HFFc6 (cell line): ENCODE measurements around the gene WRAP73. TPM values are rescaled to one million over a fixed set of nuclear protein-coding genes. Genes with fewer than 3 reads are reported as not detected.

ENCODE experiments used
- DNase-seq: peaks from one replicate; pipeline ENCODE4 v3.0.0-alpha.2; 2018
- H3K27ac Mint-ChIP-seq: 2 replicates; pipeline ENCODE4 v1.8.0; 2020; ENCODE audit warnings: mild to moderate bottlenecking, mixed read lengths
- H3K27me3 Mint-ChIP-seq: 2 replicates; pipeline ENCODE4 v1.8.0; 2021; ENCODE audit warnings: mild to moderate bottlenecking, moderate library complexity, mixed read lengths; ENCODE audit not compliant: insufficient read depth
- H3K36me3 Mint-ChIP-seq: 2 replicates; pipeline ENCODE4 v1.8.0; 2021; ENCODE audit warnings: low read depth, mixed read lengths
- H3K4me1 Mint-ChIP-seq: 2 replicates; pipeline ENCODE4 v1.8.0; 2020; ENCODE audit warnings: low read depth, mixed read lengths
- H3K4me3 Mint-ChIP-seq: 2 replicates; pipeline ENCODE4 v1.8.0; 2020; ENCODE audit warnings: mild to moderate bottlenecking, moderate library complexity, mixed read lengths
- H3K9me3 Mint-ChIP-seq: 2 replicates; pipeline ENCODE4 v1.8.0; 2020; ENCODE audit warnings: mild to moderate bottlenecking, mixed read lengths
- total RNA-seq, 6 experiments: library from RNA; stranded (reverse); fragmentation: NEBNext Ultra II Directional; extraction: Animal tissue kit (Norgen Biotek cat#: 25700); gene quantifications; 2 replicates in 1 of 6; 3 replicates in 5 of 6; pipeline ENCODE4 v1.2.3, GENCODE V29; 2021
- TF ChIP-seq, protein P1 (sequence below): fragments of 200-600 bp; sonication (generic); IDR thresholded peaks from 2 replicates; pipeline ENCODE4 v1.5.0; 2021; ENCODE audit warnings: antibody characterized with exemption, mild to moderate bottlenecking

The WRAP73 gene
- total RNA-seq, 6 experiments from 2014 or later = 11.8 to 14.8 (median 14.3) TPM

DNA sequence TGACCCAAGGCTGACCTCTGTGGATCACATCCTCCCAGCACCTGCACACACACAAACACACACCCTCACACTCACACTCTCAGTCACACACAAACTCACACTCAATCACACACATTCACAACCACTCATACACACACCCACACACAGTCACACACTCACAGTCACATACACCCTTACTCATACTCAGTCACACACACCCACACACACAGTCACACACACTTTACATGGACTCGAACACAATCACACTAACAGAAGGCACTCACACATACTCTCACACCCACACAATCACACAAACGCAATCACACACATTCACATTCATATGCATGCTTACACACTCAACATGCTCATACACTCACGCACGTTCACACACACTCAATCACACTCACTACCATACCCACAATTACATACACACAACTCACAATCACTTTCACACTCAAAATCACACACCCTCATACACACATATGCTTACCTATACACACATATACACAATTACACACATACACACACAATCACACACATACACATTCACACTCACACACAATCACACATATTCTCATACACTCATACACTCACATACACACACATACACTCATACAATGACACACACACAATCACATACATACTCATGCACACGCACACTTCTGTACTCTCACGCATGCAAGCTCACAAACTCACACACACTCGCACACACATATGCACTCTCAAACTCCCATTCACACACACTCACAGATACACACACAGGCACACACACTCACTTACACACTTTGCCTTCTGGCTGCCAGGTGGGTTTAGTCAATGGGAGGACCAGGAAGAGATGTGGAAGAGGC is 44.7 kb downstream of the WRAP73 start:
- DNase-seq = no peak
- TF ChIP-seq, protein P1, sequence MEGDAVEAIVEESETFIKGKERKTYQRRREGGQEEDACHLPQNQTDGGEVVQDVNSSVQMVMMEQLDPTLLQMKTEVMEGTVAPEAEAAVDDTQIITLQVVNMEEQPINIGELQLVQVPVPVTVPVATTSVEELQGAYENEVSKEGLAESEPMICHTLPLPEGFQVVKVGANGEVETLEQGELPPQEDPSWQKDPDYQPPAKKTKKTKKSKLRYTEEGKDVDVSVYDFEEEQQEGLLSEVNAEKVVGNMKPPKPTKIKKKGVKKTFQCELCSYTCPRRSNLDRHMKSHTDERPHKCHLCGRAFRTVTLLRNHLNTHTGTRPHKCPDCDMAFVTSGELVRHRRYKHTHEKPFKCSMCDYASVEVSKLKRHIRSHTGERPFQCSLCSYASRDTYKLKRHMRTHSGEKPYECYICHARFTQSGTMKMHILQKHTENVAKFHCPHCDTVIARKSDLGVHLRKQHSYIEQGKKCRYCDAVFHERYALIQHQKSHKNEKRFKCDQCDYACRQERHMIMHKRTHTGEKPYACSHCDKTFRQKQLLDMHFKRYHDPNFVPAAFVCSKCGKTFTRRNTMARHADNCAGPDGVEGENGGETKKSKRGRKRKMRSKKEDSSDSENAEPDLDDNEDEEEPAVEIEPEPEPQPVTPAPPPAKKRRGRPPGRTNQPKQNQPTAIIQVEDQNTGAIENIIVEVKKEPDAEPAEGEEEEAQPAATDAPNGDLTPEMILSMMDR = no peak
- Mint-ChIP-seq H3K4me1 (no peaks in the 10 kb centered on the region), H3K4me3 (no peak overlapping the region), H3K36me3 (no peaks in the 10 kb centered on the region), H3K27ac (no peak overlapping the region), H3K9me3 (no peaks in the 10 kb centered on the region), H3K27me3 (peaks cover 8% of the 10 kb centered on the region)

DNA sequence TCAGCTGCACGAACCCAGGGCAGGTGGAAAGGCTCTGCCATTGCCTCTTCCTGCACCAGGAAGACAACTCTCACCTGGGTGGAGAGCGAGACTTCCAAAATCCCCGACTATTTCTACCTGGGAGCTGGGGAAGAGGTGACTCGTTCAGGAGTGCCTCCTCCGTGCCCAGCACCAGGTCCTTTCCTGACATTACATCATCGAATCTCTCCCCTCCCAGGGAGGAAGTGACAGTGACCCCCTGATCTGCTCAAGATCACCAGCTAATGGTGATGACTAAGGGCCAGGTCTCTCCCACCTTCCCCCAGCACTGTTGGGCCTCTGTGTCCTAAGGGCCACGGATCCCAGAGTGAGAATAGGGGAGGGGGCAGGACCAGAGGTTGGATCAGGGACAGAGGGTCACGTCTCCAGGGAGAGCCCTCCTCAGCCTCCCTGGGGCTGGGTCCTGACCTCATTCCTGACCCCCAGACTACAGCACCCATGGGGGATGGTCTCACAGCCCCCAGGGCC is 45.4 kb downstream of the WRAP73 start:
- Mint-ChIP-seq H3K4me3 (no peak overlapping the region), H3K27me3 (peaks cover 6% of the 10 kb centered on the region), H3K4me1 (no peaks in the 10 kb centered on the region), H3K36me3 (no peaks in the 10 kb centered on the region), H3K27ac (no peak overlapping the region), H3K9me3 (no peaks in the 10 kb centered on the region)
- TF ChIP-seq, protein P1 = no peak
- no peak for DNase-seq

DNA sequence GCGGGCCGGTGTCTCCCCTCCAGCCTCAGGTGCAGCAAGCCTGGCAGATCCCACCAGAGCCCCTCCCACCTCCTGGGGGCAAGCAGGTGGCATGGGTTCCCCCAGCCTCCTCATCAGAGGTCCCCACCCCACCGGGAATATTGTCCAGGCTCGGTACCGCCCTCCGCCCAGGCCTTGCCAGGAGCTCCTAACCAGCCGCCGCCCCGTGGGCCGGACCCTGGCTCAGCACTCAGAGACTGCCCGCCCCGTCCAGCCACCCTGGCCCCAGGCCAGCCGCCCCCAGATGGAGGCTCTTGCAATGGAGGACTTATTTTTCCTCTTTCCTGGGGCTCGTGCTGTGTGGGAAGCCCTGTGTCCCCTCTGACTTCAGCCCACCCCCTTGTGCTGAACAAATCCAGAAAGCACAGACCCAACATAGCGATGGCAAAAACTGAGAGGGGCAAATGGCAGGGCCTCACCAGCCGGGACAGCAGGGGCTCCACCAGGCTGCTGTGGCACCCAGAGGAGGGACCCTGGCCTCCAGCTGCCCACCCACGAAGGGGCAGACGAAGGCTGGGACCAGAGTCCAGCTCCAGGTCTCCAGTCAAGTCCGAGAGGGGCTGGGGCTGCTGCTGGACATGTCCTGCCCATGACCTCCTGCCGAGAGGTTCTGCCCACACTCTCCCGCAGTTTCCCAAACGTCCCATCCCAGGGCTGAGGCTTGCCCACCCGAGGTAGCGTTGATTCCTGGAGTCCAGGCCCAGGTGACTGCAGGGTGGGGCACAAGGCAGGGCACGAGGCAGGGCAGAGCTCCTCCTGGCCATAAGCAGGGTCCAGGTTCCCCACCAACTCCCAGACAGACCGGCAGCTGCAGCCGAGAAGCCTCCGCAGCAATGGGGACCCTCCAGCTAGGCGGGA is 46.1 kb downstream of the WRAP73 start:
- DNase-seq = no peak
- TF ChIP-seq, protein P1 = no peak
- Mint-ChIP-seq H3K27me3 (peaks cover 5% of the 10 kb centered on the region), H3K36me3 (no peaks in the 10 kb centered on the region), H3K4me1 (no peaks in the 10 kb centered on the region), H3K27ac (no peak overlapping the region), H3K9me3 (no peaks in the 10 kb centered on the region), H3K4me3 (no peak overlapping the region)

DNA sequence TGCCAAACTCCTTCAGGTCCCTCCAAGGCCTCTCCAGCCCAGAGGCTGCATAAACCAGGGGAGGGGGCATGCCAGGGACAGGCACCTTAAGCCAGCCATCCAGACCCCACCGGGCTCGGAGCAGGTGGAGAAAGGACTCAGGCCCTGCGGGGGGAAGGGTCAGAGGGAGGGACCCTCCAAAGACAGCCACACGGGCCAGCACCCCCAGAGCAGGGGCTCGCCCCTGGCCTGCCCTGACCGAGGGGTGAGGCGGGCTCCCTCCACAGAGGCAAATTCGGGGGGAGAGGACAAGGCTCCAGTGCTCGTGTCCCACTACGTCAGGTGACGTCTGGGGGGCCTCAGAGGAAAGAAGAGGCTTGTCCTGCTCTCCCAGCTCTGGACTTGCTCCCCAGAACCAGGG is 46.7 kb downstream of the WRAP73 start:
- peaks cover 3% of the 10 kb centered on the region; the same call in 1 of the 2 replicates for H3K27me3 Mint-ChIP-seq
- no peaks in the 10 kb centered on the region for H3K4me1 Mint-ChIP-seq
- H3K9me3 Mint-ChIP-seq = no peaks in the 10 kb centered on the region
- H3K4me3 Mint-ChIP-seq = no peak overlapping the region
- DNase-seq = no peak
- TF ChIP-seq, protein P1 = no peak
- H3K27ac Mint-ChIP-seq = no peak overlapping the region
- H3K36me3 Mint-ChIP-seq = no peaks in the 10 kb centered on the region

DNA sequence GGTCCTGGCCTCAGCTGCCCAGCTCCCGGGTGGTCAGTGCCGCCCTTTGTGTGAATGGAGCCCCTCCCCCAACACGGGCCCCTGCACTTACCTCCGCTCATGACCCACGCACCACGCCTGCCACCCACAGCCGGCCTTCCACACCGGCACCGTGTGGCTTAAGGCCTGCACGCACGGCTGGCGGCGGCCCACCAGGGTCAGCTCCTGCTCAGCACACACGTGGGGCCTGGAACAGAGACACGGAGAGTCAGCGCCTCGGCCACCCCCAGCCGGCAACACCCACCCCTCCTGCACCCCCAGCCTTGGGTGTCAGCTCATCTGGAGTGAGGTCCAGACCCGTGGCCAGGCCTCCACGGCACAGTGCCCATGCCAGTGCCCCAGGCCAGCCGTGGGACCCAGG is 47.5 kb downstream of the WRAP73 start:
- TF ChIP-seq, protein P1 = no peak
- Mint-ChIP-seq H3K4me1 (no peaks in the 10 kb centered on the region), H3K27ac (no peak overlapping the region), H3K9me3 (no peaks in the 10 kb centered on the region), H3K36me3 (no peaks in the 10 kb centered on the region), H3K27me3 (peaks cover 6% of the 10 kb centered on the region), H3K4me3 (no peak overlapping the region)
- DNase-seq = no peak
